ENCODE measurements around the gene TSPAN32.

The TSPAN32 gene

DNA sequence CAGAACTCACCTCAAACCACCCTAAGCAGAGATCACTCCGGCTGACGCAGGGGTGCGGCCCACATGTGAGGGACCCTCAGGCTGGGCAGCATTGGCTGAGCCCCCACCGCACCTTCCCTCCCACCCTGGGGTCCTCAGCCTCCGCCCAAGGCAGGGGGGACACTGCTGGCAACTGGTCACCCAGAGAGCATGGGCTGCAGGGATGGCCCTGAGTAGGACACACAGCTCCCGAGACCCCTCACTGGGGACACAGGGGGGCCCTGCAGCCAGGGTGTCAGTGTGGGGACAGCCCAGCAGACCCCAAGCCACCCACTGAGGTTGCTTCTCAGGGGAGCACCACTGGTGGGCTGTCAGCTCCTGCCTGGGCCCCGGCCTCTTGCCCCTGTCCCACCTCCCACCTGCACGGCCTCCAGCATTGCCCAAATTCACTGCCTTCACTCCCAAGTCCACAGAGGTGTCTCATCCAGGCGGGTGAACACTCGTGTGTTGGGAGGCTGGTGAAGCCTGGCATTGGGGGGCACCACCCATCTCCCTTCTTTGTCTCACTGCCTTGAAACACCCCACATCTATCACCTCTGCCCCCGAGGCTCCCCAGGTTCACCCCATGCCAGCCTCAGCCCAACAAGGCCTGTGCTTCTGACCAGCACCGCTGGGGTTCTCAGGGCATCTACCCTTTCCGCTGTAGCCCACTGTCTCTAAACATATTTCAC lies 4.7 kb upstream of the TSPAN32 start:
- TF ChIP-seq FOXM1 (IDR thresholded peaks at IDR 0.05; ENCODE audit: borderline replicate concordance, low read depth) (no peak), NFIC (IDR thresholded peaks at IDR 0.05) (no peak), RAD21 (IDR thresholded peaks at IDR 0.05; ENCODE audit: low read depth) (no peak), TAF1 (IDR thresholded peaks at IDR 0.05; ENCODE audit: low read depth) (no peak), TCF12 (IDR thresholded peaks at IDR 0.05; ENCODE audit: low read depth) (no peak), EP300 (IDR thresholded peaks at IDR 0.05; ENCODE audit: borderline replicate concordance) (no peak), ZBTB7A (IDR thresholded peaks at IDR 0.05; ENCODE audit: low read depth) (no peak), EGR1 (IDR thresholded peaks at IDR 0.05) (no peak), TEAD4 (IDR thresholded peaks at IDR 0.05) (no peak), CEBPB (IDR thresholded peaks at IDR 0.05) (no peak)
- TF ChIP-seq, protein P1, sequence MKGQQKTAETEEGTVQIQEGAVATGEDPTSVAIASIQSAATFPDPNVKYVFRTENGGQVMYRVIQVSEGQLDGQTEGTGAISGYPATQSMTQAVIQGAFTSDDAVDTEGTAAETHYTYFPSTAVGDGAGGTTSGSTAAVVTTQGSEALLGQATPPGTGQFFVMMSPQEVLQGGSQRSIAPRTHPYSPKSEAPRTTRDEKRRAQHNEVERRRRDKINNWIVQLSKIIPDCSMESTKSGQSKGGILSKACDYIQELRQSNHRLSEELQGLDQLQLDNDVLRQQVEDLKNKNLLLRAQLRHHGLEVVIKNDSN (IDR thresholded peaks at IDR 0.05), result no peak

DNA sequence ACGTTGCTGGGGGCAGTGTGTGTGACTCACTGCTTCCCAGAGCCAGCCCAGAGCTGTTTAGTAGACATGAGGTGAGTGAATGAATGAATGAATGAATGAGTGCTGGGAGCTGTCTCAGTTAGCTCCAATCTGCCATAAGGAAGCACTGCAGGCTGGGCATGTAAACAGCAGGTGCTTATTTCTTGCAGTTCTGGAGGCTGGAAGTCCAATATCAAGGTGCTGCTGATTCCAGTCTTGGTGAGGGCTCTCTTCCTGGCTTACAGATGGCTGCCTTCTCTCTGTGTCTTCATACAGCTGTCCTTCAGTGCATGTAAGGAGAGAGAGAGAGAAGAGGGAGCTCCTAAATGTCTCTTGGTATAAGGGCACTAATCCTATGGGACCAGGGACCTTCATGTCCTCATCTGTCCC lies 4.2 kb upstream of the TSPAN32 start:
- TF ChIP-seq TEAD4 (IDR thresholded peaks at IDR 0.05), result no peak
- TF ChIP-seq NFIC (IDR thresholded peaks at IDR 0.05), result no peak
- no peak for TF ChIP-seq EGR1 (IDR thresholded peaks at IDR 0.05)
- TF ChIP-seq ZBTB7A (IDR thresholded peaks at IDR 0.05; ENCODE audit: low read depth), result no peak
- no peak for TF ChIP-seq YY1 (IDR thresholded peaks at IDR 0.05; ENCODE audit: low read depth)
- no peak for TF ChIP-seq CEBPB (IDR thresholded peaks at IDR 0.05)
- no peak for TF ChIP-seq TCF12 (IDR thresholded peaks at IDR 0.05; ENCODE audit: low read depth)
- TF ChIP-seq CREB1 (IDR thresholded peaks at IDR 0.05; ENCODE audit: low read depth), result no peak
- TF ChIP-seq TAF1 (IDR thresholded peaks at IDR 0.05; ENCODE audit: low read depth), result no peak
- TF ChIP-seq, protein P2, sequence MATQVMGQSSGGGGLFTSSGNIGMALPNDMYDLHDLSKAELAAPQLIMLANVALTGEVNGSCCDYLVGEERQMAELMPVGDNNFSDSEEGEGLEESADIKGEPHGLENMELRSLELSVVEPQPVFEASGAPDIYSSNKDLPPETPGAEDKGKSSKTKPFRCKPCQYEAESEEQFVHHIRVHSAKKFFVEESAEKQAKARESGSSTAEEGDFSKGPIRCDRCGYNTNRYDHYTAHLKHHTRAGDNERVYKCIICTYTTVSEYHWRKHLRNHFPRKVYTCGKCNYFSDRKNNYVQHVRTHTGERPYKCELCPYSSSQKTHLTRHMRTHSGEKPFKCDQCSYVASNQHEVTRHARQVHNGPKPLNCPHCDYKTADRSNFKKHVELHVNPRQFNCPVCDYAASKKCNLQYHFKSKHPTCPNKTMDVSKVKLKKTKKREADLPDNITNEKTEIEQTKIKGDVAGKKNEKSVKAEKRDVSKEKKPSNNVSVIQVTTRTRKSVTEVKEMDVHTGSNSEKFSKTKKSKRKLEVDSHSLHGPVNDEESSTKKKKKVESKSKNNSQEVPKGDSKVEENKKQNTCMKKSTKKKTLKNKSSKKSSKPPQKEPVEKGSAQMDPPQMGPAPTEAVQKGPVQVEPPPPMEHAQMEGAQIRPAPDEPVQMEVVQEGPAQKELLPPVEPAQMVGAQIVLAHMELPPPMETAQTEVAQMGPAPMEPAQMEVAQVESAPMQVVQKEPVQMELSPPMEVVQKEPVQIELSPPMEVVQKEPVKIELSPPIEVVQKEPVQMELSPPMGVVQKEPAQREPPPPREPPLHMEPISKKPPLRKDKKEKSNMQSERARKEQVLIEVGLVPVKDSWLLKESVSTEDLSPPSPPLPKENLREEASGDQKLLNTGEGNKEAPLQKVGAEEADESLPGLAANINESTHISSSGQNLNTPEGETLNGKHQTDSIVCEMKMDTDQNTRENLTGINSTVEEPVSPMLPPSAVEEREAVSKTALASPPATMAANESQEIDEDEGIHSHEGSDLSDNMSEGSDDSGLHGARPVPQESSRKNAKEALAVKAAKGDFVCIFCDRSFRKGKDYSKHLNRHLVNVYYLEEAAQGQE (IDR thresholded peaks at IDR 0.05; ENCODE audit: low read depth), result no peak
- no peak for TF ChIP-seq FOXM1 (IDR thresholded peaks at IDR 0.05; ENCODE audit: borderline replicate concordance, low read depth)

DNA sequence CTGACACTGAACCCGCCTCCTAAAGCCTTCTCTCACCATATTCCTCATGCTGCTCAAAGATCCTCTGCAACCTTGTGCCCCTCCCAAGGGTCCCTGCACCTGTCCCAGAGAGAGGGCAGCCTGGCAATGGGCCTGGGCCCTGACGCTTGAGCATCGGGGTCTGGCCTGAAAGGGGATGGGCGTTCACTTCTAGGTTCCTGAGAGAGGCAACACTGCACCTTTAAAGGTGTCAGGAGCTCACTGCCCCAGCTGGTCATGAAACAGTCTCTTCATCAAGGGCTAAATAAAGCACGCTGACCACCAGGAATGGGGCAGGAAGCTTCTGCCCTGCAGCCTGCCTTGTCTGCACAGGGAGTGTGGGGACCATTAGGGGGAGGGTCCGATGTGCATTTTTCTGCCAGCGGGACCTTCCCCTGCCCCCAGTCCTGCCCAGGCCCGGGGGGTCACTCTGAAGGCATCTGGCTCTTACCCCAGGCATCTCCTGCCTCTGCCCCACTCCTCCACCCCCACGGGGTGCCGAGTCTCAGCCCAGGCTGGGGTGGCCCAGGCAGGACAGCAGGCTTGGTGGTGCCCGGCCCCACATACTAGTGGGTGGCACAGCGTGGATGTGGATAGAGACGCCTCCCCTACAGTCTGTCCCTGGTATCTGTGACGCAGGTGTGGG lies 3.5 kb upstream of the TSPAN32 start:
- TF ChIP-seq TEAD4 (IDR thresholded peaks at IDR 0.05) (no peak), EGR1 (IDR thresholded peaks at IDR 0.05) (no peak)
- TF ChIP-seq, protein P2 (IDR thresholded peaks at IDR 0.05; ENCODE audit: low read depth), result no peak

DNA sequence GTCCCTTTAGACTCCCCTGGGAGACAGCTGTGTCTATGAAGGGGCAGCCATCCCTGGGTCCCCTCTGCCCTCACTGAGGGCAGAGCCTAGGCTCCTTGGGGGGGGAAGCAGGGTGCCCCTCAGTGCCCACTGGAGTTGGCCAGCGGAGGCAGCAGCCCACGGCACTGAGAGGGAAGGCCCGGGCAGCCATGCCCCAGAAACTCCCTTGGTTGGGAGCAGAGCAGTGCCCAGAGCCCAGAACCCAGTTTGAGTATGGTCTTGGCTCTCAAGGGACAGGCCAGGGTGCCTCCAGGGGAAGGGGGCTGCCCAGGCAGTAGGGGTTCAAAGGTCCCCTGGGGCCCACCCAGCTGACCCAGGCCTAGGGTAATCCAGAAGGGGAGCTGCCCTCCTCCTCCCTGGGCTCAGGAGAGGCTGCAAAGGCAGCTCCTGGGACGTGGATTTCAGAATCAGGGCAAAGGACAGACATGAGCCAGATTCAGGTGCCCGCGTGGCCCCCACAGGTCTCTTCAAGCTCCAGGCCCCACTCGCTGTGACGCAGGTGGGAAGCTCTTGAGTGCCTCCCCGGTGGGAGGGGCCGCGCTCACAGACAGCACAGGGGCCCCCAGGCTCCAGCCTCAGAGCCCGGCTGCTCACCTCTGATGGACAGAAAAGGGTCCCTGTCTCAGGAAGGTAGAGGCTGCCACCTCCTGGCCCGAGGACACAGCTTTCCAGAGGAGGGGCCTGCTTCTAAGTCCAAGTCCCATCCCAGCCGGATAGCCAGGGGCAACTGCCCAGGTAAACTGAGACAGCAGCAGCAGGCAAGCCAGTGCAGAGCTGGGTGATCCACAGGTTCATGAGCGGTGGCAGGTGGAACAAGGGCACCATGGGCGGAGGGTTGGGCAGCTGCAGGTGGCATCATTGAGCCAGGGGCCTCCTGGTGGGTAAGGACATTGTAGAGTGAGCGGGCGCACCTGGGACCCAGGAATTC lies 2.7 kb upstream of the TSPAN32 start:
- TF ChIP-seq RAD21 (IDR thresholded peaks at IDR 0.05; ENCODE audit: low read depth), result peak; percentile 92
- TF ChIP-seq, protein P3, sequence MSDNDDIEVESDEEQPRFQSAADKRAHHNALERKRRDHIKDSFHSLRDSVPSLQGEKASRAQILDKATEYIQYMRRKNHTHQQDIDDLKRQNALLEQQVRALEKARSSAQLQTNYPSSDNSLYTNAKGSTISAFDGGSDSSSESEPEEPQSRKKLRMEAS (IDR thresholded peaks at IDR 0.05), result no peak

DNA sequence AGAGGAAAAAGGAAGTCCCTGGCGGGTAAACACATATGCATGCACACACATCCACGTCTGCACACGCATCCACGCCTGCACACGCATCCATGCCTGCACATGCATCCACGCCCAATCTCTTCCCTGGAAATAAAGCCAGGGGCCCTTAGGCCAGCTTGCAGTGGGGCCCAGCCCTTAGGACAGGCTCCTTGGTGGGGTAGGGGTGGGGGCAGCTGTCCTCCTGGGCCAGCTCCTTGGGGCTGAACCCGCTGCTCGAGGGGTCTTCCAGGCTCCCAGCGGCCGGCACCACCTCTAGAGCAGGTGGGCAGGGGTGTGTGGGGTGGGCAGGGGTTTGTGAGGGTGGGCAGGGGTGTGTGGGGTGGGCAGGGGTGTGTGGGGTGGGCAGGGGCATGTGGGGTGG lies 2.0 kb upstream of the TSPAN32 start:
- no peak for TF ChIP-seq EP300 (IDR thresholded peaks at IDR 0.05; ENCODE audit: borderline replicate concordance)
- no peak for TF ChIP-seq TCF12 (IDR thresholded peaks at IDR 0.05; ENCODE audit: low read depth)
- no peak for TF ChIP-seq RAD21 (IDR thresholded peaks at IDR 0.05; ENCODE audit: low read depth)
- TF ChIP-seq TAF1 (IDR thresholded peaks at IDR 0.05; ENCODE audit: low read depth), result no peak
- no peak for TF ChIP-seq YY1 (IDR thresholded peaks at IDR 0.05; ENCODE audit: low read depth)
- no peak for TF ChIP-seq CEBPB (IDR thresholded peaks at IDR 0.05)
- TF ChIP-seq FOXM1 (IDR thresholded peaks at IDR 0.05; ENCODE audit: borderline replicate concordance, low read depth), result no peak
- TF ChIP-seq EGR1 (IDR thresholded peaks at IDR 0.05), result no peak
- TF ChIP-seq, protein P2 (IDR thresholded peaks at IDR 0.05; ENCODE audit: low read depth), result no peak
- no peak for TF ChIP-seq NFIC (IDR thresholded peaks at IDR 0.05)
- TF ChIP-seq, protein P1 (IDR thresholded peaks at IDR 0.05), result no peak
- no peak for TF ChIP-seq ZBTB7A (IDR thresholded peaks at IDR 0.05; ENCODE audit: low read depth)
- TF ChIP-seq CREB1 (IDR thresholded peaks at IDR 0.05; ENCODE audit: low read depth), result no peak
- TF ChIP-seq, protein P3 (IDR thresholded peaks at IDR 0.05), result no peak
- TF ChIP-seq TEAD4 (IDR thresholded peaks at IDR 0.05), result no peak

Data from Ishikawa (cell line).